NB4 (cell line): ENCODE data around the gene UBE2Q2.
A peak's percentile ranks its signal among the peaks of the same experiment; 100 is the strongest.
"Not testable (repeated sequence)": the region's sequence is repeated elsewhere in the genome, so short reads cannot be mapped to it uniquely, and the experiment has no call there.

Experiments
- DNase-seq: peaks from one replicate; pipeline ENCODE4 v3.0.0; 2010; ENCODE audit warnings: low read depth
- H3K4me3 ChIP-seq: one replicate; pipeline ENCODE4 v1.5.1; 2011; ENCODE audit warnings: mild to moderate bottlenecking, low read depth, low read length, moderate library complexity
- MYC ChIP-seq: IDR thresholded peaks from 2 replicates; pipeline ENCODE4 v1.6.1; 2011; ENCODE audit warnings: low read depth, low read length
- POLR2A ChIP-seq: IDR thresholded peaks from 2 replicates; pipeline ENCODE4 v1.6.1; 2011; ENCODE audit warnings: mild to moderate bottlenecking; ENCODE audit not compliant: insufficient read length; ENCODE audit errors: extremely low read depth
- TF ChIP-seq, protein P1 (sequence below): IDR thresholded peaks from 2 replicates; pipeline ENCODE4 v1.6.1; 2011; ENCODE audit warnings: low read depth, low read length
- TF ChIP-seq, protein P2 (sequence below): IDR thresholded peaks from one replicate; pipeline ENCODE4 v1.5.1; 2012; ENCODE audit warnings: low read depth, low read length

Gene UBE2Q2

DNA sequence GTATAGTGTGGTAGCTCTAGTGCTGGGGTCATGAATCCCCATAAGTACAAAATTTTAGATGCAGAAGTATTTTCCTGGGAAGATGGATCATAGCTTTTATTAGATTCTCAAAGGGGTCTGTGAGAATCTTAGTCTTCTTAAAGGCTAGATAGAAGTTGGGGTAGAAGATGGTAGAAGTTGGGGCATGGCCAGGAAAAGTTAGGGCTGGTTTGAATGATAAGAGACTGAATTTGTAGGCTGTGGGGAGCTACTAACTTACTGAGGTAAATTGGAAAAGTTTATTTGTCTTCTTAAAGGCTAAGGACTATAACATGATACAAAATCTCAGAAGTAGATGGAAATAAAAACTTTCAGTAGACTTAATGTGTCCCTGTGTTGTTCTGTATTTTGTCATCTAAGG, 1.6 kb upstream of the UBE2Q2 start:
- TF ChIP-seq POLR2A (no peak), MYC (no peak)
- TF ChIP-seq, protein P1, sequence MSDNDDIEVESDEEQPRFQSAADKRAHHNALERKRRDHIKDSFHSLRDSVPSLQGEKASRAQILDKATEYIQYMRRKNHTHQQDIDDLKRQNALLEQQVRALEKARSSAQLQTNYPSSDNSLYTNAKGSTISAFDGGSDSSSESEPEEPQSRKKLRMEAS, result no peak
- TF ChIP-seq, protein P2, sequence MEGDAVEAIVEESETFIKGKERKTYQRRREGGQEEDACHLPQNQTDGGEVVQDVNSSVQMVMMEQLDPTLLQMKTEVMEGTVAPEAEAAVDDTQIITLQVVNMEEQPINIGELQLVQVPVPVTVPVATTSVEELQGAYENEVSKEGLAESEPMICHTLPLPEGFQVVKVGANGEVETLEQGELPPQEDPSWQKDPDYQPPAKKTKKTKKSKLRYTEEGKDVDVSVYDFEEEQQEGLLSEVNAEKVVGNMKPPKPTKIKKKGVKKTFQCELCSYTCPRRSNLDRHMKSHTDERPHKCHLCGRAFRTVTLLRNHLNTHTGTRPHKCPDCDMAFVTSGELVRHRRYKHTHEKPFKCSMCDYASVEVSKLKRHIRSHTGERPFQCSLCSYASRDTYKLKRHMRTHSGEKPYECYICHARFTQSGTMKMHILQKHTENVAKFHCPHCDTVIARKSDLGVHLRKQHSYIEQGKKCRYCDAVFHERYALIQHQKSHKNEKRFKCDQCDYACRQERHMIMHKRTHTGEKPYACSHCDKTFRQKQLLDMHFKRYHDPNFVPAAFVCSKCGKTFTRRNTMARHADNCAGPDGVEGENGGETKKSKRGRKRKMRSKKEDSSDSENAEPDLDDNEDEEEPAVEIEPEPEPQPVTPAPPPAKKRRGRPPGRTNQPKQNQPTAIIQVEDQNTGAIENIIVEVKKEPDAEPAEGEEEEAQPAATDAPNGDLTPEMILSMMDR, result no peak
- no peak overlapping the region for H3K4me3 ChIP-seq
- DNase-seq, result no peak

DNA sequence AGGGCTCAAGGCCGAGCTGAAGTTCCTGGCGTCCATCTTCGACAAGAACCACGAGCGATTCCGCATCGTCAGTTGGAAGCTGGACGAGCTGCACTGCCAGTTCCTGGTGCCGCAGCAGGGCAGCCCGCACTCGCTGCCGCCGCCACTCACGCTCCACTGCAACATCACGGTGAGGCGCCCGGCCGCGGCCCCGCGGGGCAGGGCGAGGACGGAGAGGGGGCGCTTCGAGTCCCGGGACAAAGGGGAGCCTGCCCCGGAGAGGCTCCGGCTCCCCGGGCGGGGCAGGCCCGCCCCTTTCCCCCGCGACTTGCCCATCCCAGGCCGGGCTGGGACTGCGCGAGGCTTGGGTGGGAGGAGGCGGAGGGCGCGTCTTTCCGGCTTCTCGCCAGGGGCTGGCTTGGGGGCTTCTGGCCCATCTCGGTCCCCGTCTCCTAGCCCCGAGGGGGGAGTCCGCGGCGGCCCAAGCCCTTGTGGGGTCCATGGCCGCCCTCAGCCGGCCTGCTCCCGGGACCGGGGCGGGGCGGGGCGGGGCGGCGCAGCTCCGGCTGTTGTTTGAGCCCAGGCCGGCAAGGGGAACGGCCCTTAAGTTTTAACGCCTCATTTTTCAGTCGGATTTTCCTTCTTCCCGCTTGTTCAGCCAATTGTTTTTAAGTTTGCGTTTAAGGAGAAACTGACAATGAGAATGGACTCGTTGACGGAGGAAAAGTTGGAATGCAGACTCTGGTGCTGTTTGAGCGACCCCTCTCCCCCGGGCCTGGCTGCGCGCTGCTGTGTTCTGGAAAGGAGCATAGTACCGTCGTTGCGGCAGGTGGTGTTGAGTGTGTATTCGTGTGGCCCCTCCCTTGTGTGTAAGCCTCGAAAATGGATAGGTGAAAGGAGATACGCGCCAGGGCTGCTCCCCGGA, 683 bp downstream of the UBE2Q2 start:
- DNase-seq, result peak; percentile 72
- peak overlapping the region; percentile 78 for H3K4me3 ChIP-seq
- TF ChIP-seq, protein P2, result no peak
- TF ChIP-seq, protein P1, result 0 out of 2 replicates have a peak, but pooled peaks have one; percentile 27
- peak; percentile 31 for TF ChIP-seq MYC
- peak; percentile 12 for TF ChIP-seq POLR2A

DNA sequence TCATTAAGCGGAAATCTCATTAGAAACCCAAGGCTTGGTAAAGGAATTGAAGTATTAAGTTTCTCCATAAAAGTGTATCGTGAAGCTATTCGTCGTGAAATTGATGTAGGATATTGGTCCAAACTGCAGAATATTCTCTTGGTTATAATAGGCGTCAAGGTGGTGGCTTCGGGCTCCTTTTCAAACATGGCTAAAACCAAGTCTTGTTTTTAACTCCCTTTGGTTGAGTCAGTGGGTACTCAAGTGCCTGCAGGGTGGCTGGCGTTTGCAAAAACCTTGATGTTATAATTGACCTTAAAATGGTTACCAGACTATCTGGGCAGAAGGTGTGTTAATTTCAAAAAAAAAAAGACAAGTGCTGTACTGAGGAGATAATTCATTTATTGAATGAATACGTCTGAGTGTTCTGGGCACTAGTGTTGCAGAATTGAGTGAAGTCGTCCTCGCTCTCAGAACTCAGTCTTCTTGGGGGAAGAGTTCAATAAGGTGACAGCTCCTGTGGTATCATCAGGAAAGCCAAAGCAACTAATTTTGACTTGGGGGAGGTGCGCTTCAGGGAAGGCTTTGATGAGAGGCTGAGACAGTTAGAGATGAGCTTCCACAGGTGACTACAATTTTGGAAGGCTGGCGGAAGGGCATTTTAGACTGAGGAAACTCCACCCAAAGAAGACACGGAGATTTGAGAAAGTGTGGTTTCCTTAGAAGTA, 1.5 kb downstream of the UBE2Q2 start:
- DNase-seq, result no peak

DNA sequence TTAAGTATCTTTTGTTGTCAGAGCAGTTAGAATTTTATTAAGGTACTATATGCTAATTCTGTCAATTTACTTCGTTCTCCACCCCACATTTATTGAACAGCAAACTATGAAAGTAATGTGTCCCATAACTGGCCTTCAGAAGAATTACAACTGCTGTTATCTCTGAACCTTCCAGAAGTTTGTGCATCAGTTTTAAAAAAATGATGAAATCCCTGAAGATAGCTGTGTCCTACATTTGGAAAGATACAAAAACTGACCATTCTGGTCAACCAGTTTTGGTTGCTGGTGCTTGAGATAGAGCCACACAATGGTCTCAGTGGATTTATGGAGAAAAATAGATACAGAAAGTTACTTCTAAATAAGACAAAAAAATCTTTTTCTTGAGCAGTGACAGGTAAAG, 5.9 kb downstream of the UBE2Q2 start:
- H3K4me3 ChIP-seq, result no peak overlapping the region
- TF ChIP-seq, protein P1, result no peak
- no peak for TF ChIP-seq POLR2A
- TF ChIP-seq MYC, result no peak
- no peak for DNase-seq

More for the DNA sequence above, 1.5 kb downstream of the UBE2Q2 start:
- H3K4me3 ChIP-seq, result peak overlapping the region; percentile 78
- TF ChIP-seq, protein P2, result no peak
- TF ChIP-seq, protein P1, result no peak
- TF ChIP-seq POLR2A (no peak), MYC (no peak)

DNA sequence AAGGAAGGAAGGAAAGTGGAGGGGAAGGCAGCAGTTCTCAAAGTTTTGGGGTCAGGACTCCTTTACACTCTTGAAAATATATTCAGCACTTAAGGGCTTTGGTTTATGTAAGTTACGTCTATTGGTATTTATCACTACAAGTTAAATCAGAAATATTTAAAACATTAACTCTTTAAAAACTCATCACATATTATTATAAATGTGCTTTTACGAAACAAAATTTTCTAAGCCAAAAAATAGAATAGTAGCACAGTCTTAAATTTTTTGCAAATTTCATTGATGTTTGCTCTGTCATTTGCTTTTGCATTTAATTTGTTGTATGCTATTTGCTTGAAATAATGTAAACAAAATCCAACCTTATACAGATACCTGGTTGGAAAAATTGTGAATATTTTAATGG, 7.5 kb downstream of the UBE2Q2 start:
- no peak for DNase-seq
- TF ChIP-seq, protein P1, result no peak
- TF ChIP-seq POLR2A, result no peak
- TF ChIP-seq, protein P2, result no peak
- TF ChIP-seq MYC, result no peak
- no peak overlapping the region for H3K4me3 ChIP-seq

DNA sequence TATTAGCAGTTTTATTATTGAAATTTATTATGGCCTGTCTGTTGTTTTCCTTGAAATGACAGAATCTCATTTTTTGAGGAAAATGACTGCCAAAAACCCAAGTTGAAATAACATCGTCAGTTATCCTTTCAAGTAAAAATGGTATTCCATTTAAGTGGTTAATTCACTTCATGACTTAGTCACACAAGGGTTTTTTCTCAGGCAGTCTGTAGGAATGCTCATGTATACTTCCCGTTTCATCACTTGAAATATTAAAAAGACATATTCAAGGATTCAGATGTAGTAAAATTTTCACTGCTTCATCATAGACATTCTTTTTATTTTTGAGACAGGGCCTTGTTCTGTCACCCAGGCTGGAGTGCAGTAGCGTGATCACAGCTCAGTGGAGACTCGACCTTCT, 8.3 kb downstream of the UBE2Q2 start:
- not testable (repeated sequence) for DNase-seq, H3K4me3 ChIP-seq
